HG03066 (cell line): ENCODE data around the gene RPS6KA3.
"Not testable (repeated sequence)": the region's sequence is repeated elsewhere in the genome, so short reads cannot be mapped to it uniquely, and the experiment has no call there.

Source experiments
- ATAC-seq: cut with Tn5 transposase; IDR thresholded peaks from one replicate; pipeline ENCODE4 v1.9.1; 2021; ENCODE audit warnings: low read depth; ENCODE audit not compliant: unreplicated experiment

The RPS6KA3 gene

GRCh38 chrX:20265726-20266681, 705 bp downstream of the RPS6KA3 start:
- peak; percentile 3 for ATAC-seq

- peak; percentile 29 for ATAC-seq
Observed at GRCh38 chrX:20265221-20265725, 1.4 kb downstream of the RPS6KA3 start.

DNA sequence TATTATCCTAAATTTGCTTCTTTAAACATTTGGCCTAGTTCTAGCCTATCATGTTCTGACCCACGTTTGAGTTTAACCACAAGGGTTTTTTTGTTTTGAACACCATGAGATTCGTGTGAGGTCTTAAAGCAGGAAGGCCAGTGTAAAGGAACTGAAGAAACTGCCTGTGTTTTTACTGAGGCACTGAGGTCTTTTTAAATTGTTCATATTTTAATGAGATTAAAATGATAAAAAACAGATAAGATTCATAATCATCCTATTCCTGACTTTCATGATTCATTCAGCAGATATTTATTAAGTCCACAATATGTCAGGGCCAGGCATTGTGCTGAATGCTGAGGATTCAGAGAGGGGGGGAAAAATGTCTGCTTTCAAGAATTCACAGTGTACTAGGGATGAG, 3.2 kb downstream of the RPS6KA3 start:
- ATAC-seq = no peak

DNA sequence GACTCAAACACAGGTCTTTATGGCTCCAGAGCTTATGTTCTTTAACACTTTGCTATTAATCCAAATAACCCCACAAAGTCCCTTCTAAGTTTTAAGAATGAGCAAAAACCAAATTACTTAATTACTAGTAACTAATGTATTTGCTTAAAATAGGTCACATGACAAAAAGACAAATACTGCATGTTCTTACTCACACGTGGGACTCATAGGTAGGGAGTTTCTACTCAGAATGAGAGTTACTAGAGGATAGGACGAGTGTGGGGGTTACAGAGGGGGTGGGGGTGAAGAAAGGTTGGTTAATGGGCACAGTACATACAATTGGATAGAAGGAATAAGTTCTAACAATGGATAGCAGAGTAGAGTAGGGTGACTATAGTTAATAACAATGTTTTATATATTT, 5.8 kb downstream of the RPS6KA3 start:
- no peak for ATAC-seq

DNA sequence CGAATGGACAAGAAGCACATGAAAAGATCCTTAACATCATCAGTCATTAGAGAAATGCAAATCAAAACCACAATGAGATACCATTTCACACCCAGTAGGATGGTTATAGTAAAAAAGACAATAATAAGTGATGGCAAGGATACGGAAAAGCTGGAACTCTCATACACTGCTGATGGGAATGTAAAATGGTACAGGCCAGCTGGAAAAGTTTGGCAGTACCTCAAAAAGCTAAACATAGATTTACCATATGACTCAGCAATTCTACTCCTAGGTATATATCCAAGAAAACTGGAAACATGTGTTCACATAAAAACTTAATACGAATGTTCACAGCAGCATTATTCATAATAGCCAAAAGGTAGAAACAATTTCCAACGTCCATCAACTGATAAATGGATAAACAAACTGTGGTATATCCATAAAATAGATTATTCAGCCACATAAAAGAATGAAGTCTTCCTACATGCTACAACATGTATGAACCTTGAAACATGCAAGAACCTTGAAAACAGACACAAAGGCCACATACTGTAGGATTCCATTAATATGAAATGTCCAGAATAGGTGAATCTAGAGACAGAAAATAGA, 11.9 kb downstream of the RPS6KA3 start:
- ATAC-seq = no peak

- ATAC-seq = no peak
Observed at GRCh38 chrX:20253232-20253543, 13.5 kb downstream of the RPS6KA3 start.

- ATAC-seq = no peak
Observed at GRCh38 chrX:20252381-20253231, 14.1 kb downstream of the RPS6KA3 start.

DNA sequence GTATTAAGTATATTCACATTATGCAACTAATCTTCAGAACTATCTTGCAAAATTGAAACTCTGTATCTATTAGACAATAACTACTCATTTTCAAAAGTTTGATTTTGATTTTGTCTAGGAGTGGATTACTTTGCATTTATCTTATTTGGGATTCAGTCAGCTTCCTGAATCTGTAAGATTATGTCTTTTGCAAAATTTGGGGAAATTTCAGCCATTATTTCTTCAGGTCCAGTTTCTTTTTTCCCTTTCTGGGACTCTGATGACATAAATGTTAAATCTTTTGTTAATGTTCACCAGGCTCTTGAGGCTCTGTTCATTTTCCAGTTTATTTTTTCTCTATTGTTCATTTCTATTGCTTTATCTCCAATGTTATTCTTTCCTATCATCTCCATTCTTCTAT, 15.0 kb downstream of the RPS6KA3 start:
- ATAC-seq = no peak

DNA sequence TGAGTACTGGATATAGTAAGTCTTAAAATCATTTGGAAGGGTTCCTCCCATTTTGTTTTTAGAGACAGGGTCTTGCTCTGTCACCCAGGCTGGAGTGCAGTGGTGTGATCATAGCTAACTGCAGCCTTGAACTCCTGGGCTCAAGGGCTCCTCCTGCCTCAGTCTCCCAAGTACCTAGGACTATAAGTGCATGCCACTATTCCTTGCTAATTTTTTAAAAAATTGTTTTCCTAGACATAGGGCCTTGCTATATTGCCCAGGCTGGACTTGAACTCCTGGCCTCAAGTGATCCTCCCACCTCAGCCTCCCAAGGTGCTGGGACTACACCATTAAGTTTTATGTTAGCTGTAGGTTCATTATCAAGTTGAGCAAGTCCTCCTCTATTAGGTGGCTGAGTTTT, 16.6 kb downstream of the RPS6KA3 start:
- ATAC-seq = not testable (repeated sequence)

DNA sequence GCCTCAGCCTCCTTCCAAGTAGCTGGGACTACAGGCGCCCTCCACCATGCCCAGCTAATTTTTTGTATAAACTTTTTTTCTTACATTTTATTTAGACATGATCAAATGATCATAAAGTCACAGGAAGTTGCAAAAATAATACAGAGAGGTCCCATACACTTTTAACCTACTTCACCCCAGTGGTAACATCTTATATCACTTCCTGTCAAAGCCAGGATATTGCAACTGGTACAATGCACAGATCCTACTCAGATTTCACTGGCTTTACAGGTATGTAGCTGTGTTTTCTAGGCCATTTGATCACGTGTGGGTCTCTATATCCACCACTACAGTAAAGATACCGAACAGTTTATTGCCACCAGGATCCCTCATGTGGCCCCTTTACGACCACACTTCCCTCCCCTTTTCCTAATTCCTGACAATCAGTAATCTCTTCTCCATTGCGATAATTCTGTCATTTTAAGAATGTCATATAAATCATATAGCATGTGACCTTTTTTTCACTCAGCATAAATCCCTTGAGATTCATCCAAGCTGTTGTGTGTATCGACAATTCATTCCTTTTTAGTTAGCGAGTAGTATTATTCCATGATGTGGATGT, 18.0 kb downstream of the RPS6KA3 start:
- no peak for ATAC-seq

DNA sequence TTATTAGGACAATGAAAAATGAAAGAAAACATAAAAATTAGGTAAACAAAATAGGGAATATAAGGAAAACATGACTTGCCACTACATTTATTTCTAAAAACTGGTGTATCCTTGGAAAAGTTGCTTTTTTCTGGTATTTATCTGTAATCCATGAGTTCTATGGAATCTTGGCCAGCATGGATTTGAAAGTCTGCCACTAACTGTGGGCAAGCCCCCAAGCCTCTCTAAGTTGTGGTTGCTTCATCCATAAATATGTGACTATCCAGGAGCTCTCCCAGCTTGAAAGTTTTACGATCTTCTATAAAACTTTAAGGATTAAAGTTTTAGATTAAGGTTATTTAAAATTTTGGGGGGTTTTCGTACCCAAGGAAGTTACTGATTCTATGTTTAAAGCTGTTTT, 21.8 kb downstream of the RPS6KA3 start:
- ATAC-seq = no peak

GRCh38 chrX:20240201-20240600, 26.5 kb downstream of the RPS6KA3 start:
- ATAC-seq = no peak

- ATAC-seq = no peak
Observed at GRCh38 chrX:20237864-20238263, 28.8 kb downstream of the RPS6KA3 start.

DNA sequence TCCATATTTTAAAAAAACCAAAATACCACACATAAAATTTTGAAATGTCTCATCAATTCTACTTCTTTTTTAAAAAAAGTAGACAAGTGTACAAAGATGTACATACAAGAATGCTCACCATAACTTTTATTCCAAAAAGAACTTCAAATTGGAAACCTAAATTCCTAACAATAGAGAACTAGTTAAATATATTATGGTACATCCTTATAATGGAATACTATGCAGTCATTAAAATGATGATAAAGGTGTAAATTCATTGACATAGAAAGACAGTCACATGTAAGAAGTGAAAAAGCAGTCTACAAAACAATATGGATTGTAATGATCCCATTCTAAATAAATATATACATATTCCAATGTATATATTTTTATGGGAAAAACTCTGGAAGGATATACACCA, 31.0 kb downstream of the RPS6KA3 start:
- no peak for ATAC-seq

- no peak for ATAC-seq
Observed at GRCh38 chrX:20233336-20233735, 33.4 kb downstream of the RPS6KA3 start.

- ATAC-seq = no peak
Observed at GRCh38 chrX:20231598-20231997, 35.1 kb downstream of the RPS6KA3 start.

DNA sequence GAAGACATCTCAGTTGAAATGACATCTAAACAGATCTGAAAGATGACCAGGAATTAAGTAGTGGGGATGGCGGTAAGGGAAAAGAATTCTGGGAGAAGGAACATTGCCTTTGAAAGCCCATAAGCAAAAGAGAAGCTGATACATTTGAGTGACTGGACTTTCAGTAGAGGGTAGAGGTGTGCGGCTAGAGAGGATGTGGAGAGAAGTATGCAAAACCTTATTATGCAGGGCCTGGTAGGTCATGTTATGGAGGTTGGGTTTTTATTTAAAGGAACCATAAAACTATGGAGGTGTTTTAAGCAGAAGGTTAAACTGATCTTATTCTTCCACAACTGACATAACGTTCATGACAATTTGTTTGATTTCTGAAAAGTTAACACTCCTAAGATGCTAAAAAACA, 36.3 kb downstream of the RPS6KA3 start:
- peak; percentile 54 for ATAC-seq

GRCh38 chrX:20229155-20229554, 37.6 kb downstream of the RPS6KA3 start:
- no peak for ATAC-seq

- ATAC-seq = no peak
Observed at GRCh38 chrX:20228245-20228644, 38.5 kb downstream of the RPS6KA3 start.

- no peak for ATAC-seq
Observed at GRCh38 chrX:20227116-20227515, 39.6 kb downstream of the RPS6KA3 start.

DNA sequence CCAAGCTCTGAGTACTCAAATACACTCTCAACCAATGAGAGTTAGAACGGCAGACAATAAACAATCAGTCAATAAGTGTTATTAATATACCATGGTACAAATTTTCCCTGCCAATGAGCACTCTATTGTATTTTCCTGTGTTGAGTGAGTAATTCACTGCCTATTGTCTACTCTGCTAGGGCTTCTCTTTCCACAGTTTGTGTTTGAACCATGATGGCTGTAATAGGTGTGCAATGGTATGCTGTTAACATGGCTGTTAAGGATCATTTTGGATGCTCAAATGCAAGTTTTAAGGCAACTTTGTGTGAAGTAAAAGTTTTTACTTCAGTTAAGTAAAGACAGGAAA, 41.2 kb downstream of the RPS6KA3 start:
- no peak for ATAC-seq
